ENCODE measurements around the gene MRPL4.
"Not testable (repeated sequence)": the region's sequence is repeated elsewhere in the genome, so short reads cannot be mapped to it uniquely, and the experiment has no call there.

The MRPL4 gene

GRCh38 chr19:10230173-10230860 lies 21.7 kb upstream of the MRPL4 start:
- peak; percentile 48 for DNase-seq

GRCh38 chr19:10230861-10231611 lies 21.0 kb upstream of the MRPL4 start, which contains the start of gene S1PR2:
S1PR2 (minus strand) TSS chr19:10231331; CDS start chr19:10224905, 6,426 bp downstream.
- peak; percentile 80 for DNase-seq

GRCh38 chr19:10231612-10232228 lies 20.3 kb upstream of the MRPL4 start:
- no peak for DNase-seq

- no peak for DNase-seq
These were observed 18.1 kb upstream of the MRPL4 start for GRCh38 chr19:10233946-10234345.

- DNase-seq = no peak
These were observed 17.0 kb upstream of the MRPL4 start for GRCh38 chr19:10235003-10235402.

- not testable (repeated sequence) for DNase-seq
These were observed 16.6 kb upstream of the MRPL4 start for GRCh38 chr19:10235409-10235808.

GRCh38 chr19:10237702-10238101 lies 14.3 kb upstream of the MRPL4 start:
- no peak for DNase-seq

- DNase-seq = peak; percentile 64
These were observed 13.7 kb upstream of the MRPL4 start for GRCh38 chr19:10238172-10238783.

- not testable (repeated sequence) for DNase-seq
These were observed 10.1 kb upstream of the MRPL4 start for GRCh38 chr19:10241826-10242449.

GRCh38 chr19:10243606-10244005 lies 8.4 kb upstream of the MRPL4 start:
- DNase-seq = no peak

- no peak for DNase-seq
These were observed 6.7 kb upstream of the MRPL4 start for GRCh38 chr19:10245189-10245939.

- no peak for DNase-seq
These were observed 5.5 kb upstream of the MRPL4 start for GRCh38 chr19:10246511-10246910.

GRCh38 chr19:10252707-10253106 lies 693 bp downstream of the MRPL4 start:
- DNase-seq = no peak

- DNase-seq = no peak
These were observed 2.2 kb downstream of the MRPL4 start for GRCh38 chr19:10254244-10254643.

GRCh38 chr19:10255358-10255757 lies 3.3 kb downstream of the MRPL4 start:
- DNase-seq = no peak

GRCh38 chr19:10256551-10256950 lies 4.5 kb downstream of the MRPL4 start:
- no peak for DNase-seq

GRCh38 chr19:10256970-10257615 lies 5.1 kb downstream of the MRPL4 start:
- DNase-seq = no peak

- no peak for DNase-seq
These were observed 6.2 kb downstream of the MRPL4 start for GRCh38 chr19:10258080-10258710.

- DNase-seq = peak; percentile 84
These were observed 7.3 kb downstream of the MRPL4 start for GRCh38 chr19:10259162-10259905.

GRCh38 chr19:10260141-10260584 lies 8.1 kb downstream of the MRPL4 start:
- DNase-seq = no peak

Measured in fibroblast of skin of back (primary cell).